Loucy (cell line): ENCODE data around the gene MDM2.

Source experiments
- H2AFZ ChIP-seq: fragments of 200-600 bp; sonication (generic); 2 replicates; pipeline ENCODE4 v1.6.0; 2016; ENCODE audit warnings: antibody characterized with exemption, mild to moderate bottlenecking, low read length, moderate library complexity
- H3F3A ChIP-seq: fragments of 200-600 bp; 2 replicates; pipeline ENCODE4 v1.6.0; 2016; ENCODE audit warnings: antibody characterized with exemption, low read depth, mild to moderate bottlenecking
- H3K27me3 ChIP-seq: fragments of 200-600 bp; sonication (generic); 2 replicates; pipeline ENCODE4 v1.6.1; 2014; ENCODE audit warnings: low read length, mild to moderate bottlenecking; ENCODE audit not compliant: insufficient read depth, poor library complexity, severe bottlenecking
- H3K36me3 ChIP-seq: fragments of 200-600 bp; sonication (generic); 2 replicates; pipeline ENCODE4 v1.6.1; 2016; ENCODE audit warnings: low read length; ENCODE audit not compliant: insufficient read depth
- H3K4me1 ChIP-seq: fragments of 200-600 bp; sonication (generic); 2 replicates; pipeline ENCODE4 v1.5.1; 2014; ENCODE audit warnings: low read length, mild to moderate bottlenecking; ENCODE audit not compliant: insufficient read depth, poor library complexity, severe bottlenecking
- H3K4me2 ChIP-seq: fragments of 200-600 bp; sonication (generic); 2 replicates; pipeline ENCODE4 v1.6.0; 2014; ENCODE audit warnings: antibody characterized with exemption, low read length, low read depth, mild to moderate bottlenecking; ENCODE audit not compliant: poor library complexity, severe bottlenecking
- H3K4me3 ChIP-seq: fragments of 200-600 bp; sonication (generic); 2 replicates; pipeline ENCODE4 v1.5.1; 2014; ENCODE audit warnings: low read length, mild to moderate bottlenecking, mixed read lengths; ENCODE audit not compliant: poor library complexity, severe bottlenecking
- H3K79me2 ChIP-seq: fragments of 200-600 bp; sonication (generic); 2 replicates; pipeline ENCODE4 v1.6.1; 2014; ENCODE audit warnings: low read length; ENCODE audit not compliant: insufficient read depth
- H3K9ac ChIP-seq: fragments of 200-600 bp; sonication (generic); 2 replicates; pipeline ENCODE4 v1.6.0; 2014; ENCODE audit warnings: mild to moderate bottlenecking, low read depth, low read length, moderate library complexity; ENCODE audit not compliant: poor library complexity, severe bottlenecking
- H3K9me2 ChIP-seq: fragments of 200-600 bp; sonication (generic); replicated peaks from 2 replicates; pipeline ENCODE4 v1.6.1; 2016; ENCODE audit warnings: low read depth, low read length, mixed read lengths
- H3K9me3 ChIP-seq: fragments of 200-600 bp; sonication (generic); 2 replicates; pipeline ENCODE4 v1.6.1; 2014; ENCODE audit warnings: mild to moderate bottlenecking, antibody characterized with exemption, low read length, low read depth; ENCODE audit not compliant: insufficient read depth
- H4K20me1 ChIP-seq: fragments of 200-600 bp; sonication (generic); 2 replicates; pipeline ENCODE4 v1.6.0; 2014; ENCODE audit warnings: antibody characterized with exemption, low read length, mild to moderate bottlenecking; ENCODE audit not compliant: insufficient read depth, poor library complexity, severe bottlenecking
- EZH2phosphoT487 ChIP-seq: fragments of 200-600 bp; IDR thresholded peaks from 2 replicates; pipeline ENCODE4 v1.6.1; 2018; ENCODE audit warnings: antibody characterized with exemption, mild to moderate bottlenecking, moderate library complexity, borderline replicate concordance
- TF ChIP-seq, protein P1 (sequence below): fragments of 200-600 bp; sonication (generic); conservative IDR thresholded peaks from 2 replicates; pipeline ENCODE4 v1.5.1; 2014; ENCODE audit warnings: mild to moderate bottlenecking, antibody characterized with exemption, low read length

MDM2 gene

DNA sequence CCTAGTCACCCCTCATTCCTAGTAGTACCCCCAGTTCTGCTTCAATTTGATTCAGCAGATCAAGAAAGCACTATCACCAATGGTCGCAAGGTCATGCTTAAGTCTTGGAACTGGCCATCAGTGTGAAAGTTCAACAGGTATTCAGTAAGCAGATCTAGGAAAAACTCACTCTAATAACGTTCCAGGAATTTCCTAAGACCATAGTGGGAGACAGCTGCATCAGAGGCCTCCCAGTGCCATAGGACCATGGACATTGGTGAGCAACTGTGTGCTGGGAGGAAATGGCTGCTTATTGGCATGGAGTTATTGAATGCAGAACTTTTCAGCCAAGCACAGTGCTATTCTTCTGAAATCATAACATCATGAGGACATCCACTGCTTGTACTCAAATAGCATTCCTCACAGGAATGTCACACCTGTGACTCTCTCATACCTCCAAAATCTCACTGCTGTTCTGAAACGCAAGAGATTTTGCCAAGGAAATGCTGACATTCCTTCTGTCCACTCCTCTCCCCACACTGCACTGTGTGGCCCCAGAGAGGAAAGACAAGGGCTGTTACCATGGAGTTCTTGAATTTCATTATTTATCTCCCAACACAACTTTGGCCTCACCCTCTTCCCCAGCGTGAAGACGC is 30.9 kb upstream of the MDM2 start:
- Histone ChIP-seq H3F3A (no peaks in the 10 kb centered on the region), H3K4me1 (peaks cover 4% of the 10 kb centered on the region)

DNA sequence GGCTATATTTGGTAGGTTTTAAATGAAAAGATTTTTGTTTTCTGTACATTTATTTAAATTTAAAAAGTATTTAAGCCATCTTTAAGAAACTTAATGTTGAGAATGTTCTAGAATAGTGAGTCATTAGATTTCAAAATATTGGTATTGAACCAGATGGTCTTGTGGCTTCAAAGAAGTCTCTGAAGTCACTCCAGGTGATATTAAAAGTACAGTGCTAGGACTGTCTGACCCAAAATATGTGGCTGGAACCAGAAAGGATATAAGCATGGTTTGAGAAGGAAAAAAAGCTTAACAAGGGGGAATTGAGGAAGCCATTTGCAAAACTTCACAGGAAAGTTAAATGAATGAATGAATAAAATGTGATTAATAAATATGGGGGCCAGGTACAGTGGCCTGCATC is 28.7 kb upstream of the MDM2 start:
- H3F3A ChIP-seq, result no peaks in the 10 kb centered on the region
- no peaks in the 10 kb centered on the region for H3K9me3 ChIP-seq
- no peaks in the 10 kb centered on the region for H3K36me3 ChIP-seq
- H3K4me2 ChIP-seq, result no peak overlapping the region
- no peak overlapping the region for H3K9ac ChIP-seq
- H3K27me3 ChIP-seq, result no peaks in the 10 kb centered on the region
- TF ChIP-seq, protein P1, sequence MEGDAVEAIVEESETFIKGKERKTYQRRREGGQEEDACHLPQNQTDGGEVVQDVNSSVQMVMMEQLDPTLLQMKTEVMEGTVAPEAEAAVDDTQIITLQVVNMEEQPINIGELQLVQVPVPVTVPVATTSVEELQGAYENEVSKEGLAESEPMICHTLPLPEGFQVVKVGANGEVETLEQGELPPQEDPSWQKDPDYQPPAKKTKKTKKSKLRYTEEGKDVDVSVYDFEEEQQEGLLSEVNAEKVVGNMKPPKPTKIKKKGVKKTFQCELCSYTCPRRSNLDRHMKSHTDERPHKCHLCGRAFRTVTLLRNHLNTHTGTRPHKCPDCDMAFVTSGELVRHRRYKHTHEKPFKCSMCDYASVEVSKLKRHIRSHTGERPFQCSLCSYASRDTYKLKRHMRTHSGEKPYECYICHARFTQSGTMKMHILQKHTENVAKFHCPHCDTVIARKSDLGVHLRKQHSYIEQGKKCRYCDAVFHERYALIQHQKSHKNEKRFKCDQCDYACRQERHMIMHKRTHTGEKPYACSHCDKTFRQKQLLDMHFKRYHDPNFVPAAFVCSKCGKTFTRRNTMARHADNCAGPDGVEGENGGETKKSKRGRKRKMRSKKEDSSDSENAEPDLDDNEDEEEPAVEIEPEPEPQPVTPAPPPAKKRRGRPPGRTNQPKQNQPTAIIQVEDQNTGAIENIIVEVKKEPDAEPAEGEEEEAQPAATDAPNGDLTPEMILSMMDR, result no peak
- no peak for TF ChIP-seq EZH2phosphoT487
- H2AFZ ChIP-seq, result no peak overlapping the region
- no peaks in the 10 kb centered on the region for H4K20me1 ChIP-seq
- no peaks in the 10 kb centered on the region for H3K79me2 ChIP-seq
- no peak overlapping the region for H3K4me3 ChIP-seq
- no peaks in the 10 kb centered on the region for H3K4me1 ChIP-seq
- H3K9me2 ChIP-seq, result no peaks in the 10 kb centered on the region

More for the DNA sequence above, 30.9 kb upstream of the MDM2 start:
- H3K4me3 ChIP-seq, result no peak overlapping the region
- H3K79me2 ChIP-seq, result no peaks in the 10 kb centered on the region
- H3K36me3 ChIP-seq, result no peaks in the 10 kb centered on the region
- no peak overlapping the region for H3K9ac ChIP-seq
- no peak for TF ChIP-seq EZH2phosphoT487
- TF ChIP-seq, protein P1, result no peak
- H2AFZ ChIP-seq, result no peak overlapping the region
- no peaks in the 10 kb centered on the region for H3K9me2 ChIP-seq
- H4K20me1 ChIP-seq, result no peaks in the 10 kb centered on the region
- H3K4me2 ChIP-seq, result no peak overlapping the region
- no peaks in the 10 kb centered on the region for H3K9me3 ChIP-seq
- H3K27me3 ChIP-seq, result no peaks in the 10 kb centered on the region

DNA sequence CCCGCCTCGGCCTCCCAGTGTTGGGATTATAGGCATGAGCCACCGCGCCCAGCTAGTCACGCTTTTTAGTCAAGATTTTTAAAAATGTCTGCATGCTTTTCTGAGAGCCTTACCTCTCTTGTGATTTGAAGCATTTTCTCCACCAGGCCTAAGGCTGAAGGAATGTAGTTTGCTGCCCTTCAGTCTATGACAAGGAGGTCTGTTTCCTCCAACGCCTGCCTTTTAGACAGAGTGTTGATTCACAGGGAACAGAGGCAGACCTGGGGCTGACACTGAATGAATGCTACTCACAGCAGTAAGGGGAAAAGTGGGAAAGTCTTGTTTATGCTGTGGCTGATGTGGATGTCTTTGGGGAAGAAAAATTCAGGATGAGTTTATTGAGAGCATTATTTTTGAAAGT is 27.2 kb upstream of the MDM2 start:
- H3K9me3 ChIP-seq, result no peaks in the 10 kb centered on the region
- no peaks in the 10 kb centered on the region for H3F3A ChIP-seq

More for the DNA sequence above, 27.2 kb upstream of the MDM2 start:
- Histone ChIP-seq H3K79me2 (no peaks in the 10 kb centered on the region), H3K9ac (no peak overlapping the region), H2AFZ (no peak overlapping the region), H3K27me3 (no peaks in the 10 kb centered on the region), H3K4me3 (no peak overlapping the region), H3K36me3 (no peaks in the 10 kb centered on the region), H3K4me2 (no peak overlapping the region), H3K9me2 (no peaks in the 10 kb centered on the region), H4K20me1 (no peaks in the 10 kb centered on the region), H3K4me1 (no peaks in the 10 kb centered on the region)
- TF ChIP-seq EZH2phosphoT487, result no peak
- TF ChIP-seq, protein P1, result no peak
